ENCODE measurements around the gene TGM2. TPM values are rescaled to one million over a fixed set of nuclear protein-coding genes. Genes with fewer than 3 reads are reported as not detected.

TGM2 gene
- total and polyA plus RNA-seq, 2 donors from 2014 or later, result 44.6 to 611 TPM

DNA sequence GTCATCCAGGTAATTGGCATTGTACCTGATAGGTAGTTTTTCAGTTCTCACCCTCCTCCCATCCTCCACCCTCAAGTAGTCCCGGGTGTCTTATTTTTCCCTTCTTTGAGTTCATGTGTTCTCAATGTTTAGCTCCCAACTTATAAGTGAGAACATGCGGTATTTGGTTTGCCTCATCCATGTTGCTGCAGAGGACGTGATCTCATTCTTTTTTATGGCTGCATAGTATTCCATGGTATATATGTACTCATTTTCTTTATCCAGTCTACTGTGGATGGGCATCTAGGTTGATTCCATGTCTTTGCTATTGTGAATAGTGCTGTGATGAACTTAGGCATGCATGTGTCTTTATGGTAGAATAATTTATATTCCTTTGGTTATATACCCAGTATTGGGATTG, 85.7 kb downstream of the TGM2 start:
- Histone ChIP-seq H3K4me1 (ENCODE audit: control insufficient read depth in 2 of 3, insufficient read depth in 2 of 3, low read depth in 1 of 3, low read length in 3 of 3) (peaks cover 0 to 6% (median under 1%) of the 10 kb centered on the region in 3 donors), H3K9me3 (ENCODE audit: control insufficient read depth in 2 of 3, insufficient read depth in 1 of 3, low read length in 3 of 3) (no peaks in the 10 kb centered on the region), H3K27me3 (ENCODE audit: control insufficient read depth, insufficient read depth, low read length) (no peaks in the 10 kb centered on the region), H3K36me3 (ENCODE audit: control insufficient read depth in 2 of 3, insufficient read depth in 3 of 3, low read length in 3 of 3) (peaks cover 4 to 9% (median 4%) of the 10 kb centered on the region in 3 donors), H3K9ac (ENCODE audit: low read length in 3 of 3) (no peak overlapping the region), H3K4me3 (ENCODE audit: low read length in 3 of 3) (no peak overlapping the region), H3K27ac (ENCODE audit: low read depth in 2 of 2, low read length in 2 of 2) (no peak overlapping the region)
- intact Hi-C loops (cut with DNase I), result loop anchor here (10.0 kb wide), 1 partner anchor 85 kb away; the partner anchor contains the start of gene TGM2
- TF ChIP-seq, protein P1, sequence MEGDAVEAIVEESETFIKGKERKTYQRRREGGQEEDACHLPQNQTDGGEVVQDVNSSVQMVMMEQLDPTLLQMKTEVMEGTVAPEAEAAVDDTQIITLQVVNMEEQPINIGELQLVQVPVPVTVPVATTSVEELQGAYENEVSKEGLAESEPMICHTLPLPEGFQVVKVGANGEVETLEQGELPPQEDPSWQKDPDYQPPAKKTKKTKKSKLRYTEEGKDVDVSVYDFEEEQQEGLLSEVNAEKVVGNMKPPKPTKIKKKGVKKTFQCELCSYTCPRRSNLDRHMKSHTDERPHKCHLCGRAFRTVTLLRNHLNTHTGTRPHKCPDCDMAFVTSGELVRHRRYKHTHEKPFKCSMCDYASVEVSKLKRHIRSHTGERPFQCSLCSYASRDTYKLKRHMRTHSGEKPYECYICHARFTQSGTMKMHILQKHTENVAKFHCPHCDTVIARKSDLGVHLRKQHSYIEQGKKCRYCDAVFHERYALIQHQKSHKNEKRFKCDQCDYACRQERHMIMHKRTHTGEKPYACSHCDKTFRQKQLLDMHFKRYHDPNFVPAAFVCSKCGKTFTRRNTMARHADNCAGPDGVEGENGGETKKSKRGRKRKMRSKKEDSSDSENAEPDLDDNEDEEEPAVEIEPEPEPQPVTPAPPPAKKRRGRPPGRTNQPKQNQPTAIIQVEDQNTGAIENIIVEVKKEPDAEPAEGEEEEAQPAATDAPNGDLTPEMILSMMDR (IDR thresholded peaks at IDR 0.05; ENCODE audit: borderline replicate concordance, extremely low read depth, insufficient read depth), result no peak
- DNase-seq (no peak), FAIRE-seq (no peak)

DNA sequence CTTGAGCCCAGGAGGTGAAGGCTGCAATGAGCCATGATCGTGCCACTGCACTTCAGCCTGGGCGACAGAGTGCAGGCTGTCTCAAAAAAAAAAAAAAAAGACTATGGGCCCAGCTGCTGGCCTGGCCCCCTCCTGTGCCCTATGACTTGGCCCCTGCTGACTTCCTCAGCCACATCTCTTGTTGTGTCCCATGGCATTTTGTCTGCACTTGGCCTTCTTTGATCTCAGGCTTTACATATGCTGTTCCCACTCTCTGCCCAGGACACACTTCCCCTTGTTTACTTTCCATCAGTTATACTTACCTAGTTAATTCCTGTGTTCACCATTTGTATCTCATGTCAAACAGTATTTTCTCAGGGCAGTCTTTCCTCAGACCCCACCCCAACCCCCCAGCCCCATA, 87.0 kb downstream of the TGM2 start:
- Histone ChIP-seq H3K27me3 (ENCODE audit: control insufficient read depth, insufficient read depth, low read length) (no peaks in the 10 kb centered on the region), H3K36me3 (ENCODE audit: control insufficient read depth in 2 of 3, insufficient read depth in 3 of 3, low read length in 3 of 3) (peaks cover 4 to 8% (median 4%) of the 10 kb centered on the region in 3 donors), H3K4me3 (ENCODE audit: low read length in 3 of 3) (no peak overlapping the region), H3K27ac (ENCODE audit: low read depth in 2 of 2, low read length in 2 of 2) (no peak overlapping the region), H3K4me1 (ENCODE audit: control insufficient read depth in 2 of 3, insufficient read depth in 2 of 3, low read depth in 1 of 3, low read length in 3 of 3) (peaks cover 0 to 5% (median 0%) of the 10 kb centered on the region in 3 donors), H3K9ac (ENCODE audit: low read length in 3 of 3) (no peak overlapping the region), H3K9me3 (ENCODE audit: control insufficient read depth in 2 of 3, insufficient read depth in 1 of 3, low read length in 3 of 3) (no peaks in the 10 kb centered on the region)
- FAIRE-seq (no peak), DNase-seq (no peak)
- intact Hi-C loops (cut with DNase I), result loop anchor here (10.0 kb wide), 1 partner anchor 87 kb away; the partner anchor contains the start of gene TGM2
- TF ChIP-seq, protein P1 (IDR thresholded peaks at IDR 0.05; ENCODE audit: borderline replicate concordance, extremely low read depth, insufficient read depth), result no peak

Other genes starting within 250 kb of the TGM2 start
- gene TTI1, start 131.8 kb downstream of the TGM2 start, total RNA-seq, result 19.5 TPM
- gene TTI1, start 131.8 kb downstream of the TGM2 start, polyA plus RNA-seq (ENCODE audit: insufficient read depth, low read depth, low replicate concordance), result 8.6 TPM
- 34.4 TPM for gene RPRD1B, start 131.5 kb downstream of the TGM2 start, total RNA-seq
- 13.4 TPM for gene RPRD1B, start 131.5 kb downstream of the TGM2 start, polyA plus RNA-seq (ENCODE audit: insufficient read depth, low read depth, low replicate concordance)
- gene KIAA1755, start 95.5 kb upstream of the TGM2 start, total RNA-seq, result 5.1 TPM
- 1.5 TPM for gene KIAA1755, start 95.5 kb upstream of the TGM2 start, polyA plus RNA-seq (ENCODE audit: insufficient read depth, low read depth, low replicate concordance)
- gene BPI, start 138.9 kb upstream of the TGM2 start, total RNA-seq, result 0.16 TPM
- gene BPI, start 138.9 kb upstream of the TGM2 start, polyA plus RNA-seq (ENCODE audit: insufficient read depth, low read depth, low replicate concordance), result 1.5 TPM
- gene LBP, start 181.2 kb upstream of the TGM2 start, total RNA-seq, result 2.3 TPM
- gene LBP, start 181.2 kb upstream of the TGM2 start, polyA plus RNA-seq (ENCODE audit: insufficient read depth, low read depth, low replicate concordance), result 1.2 TPM

All from kidney (tissue), 14 donors.